Endothelial cell of umbilical vein (primary cell): ENCODE data around the gene PTAFR.

Source experiments
- EZH2 ChIP-seq: IDR thresholded peaks from 2 replicates; pipeline ENCODE4 v1.6.1; 2012; ENCODE audit warnings: borderline replicate concordance, low read depth, mild to moderate bottlenecking, moderate library complexity, low read length, inconsistent platforms; ENCODE audit not compliant: severe bottlenecking
- GATA2 ChIP-seq: IDR thresholded peaks from 2 replicates; pipeline ENCODE4 v1.7.0; 2011; ENCODE audit warnings: low read depth, mild to moderate bottlenecking, moderate library complexity, mixed read lengths, low read length; ENCODE audit not compliant: insufficient read length, insufficient read depth
- MAX ChIP-seq: IDR thresholded peaks from 2 replicates; pipeline ENCODE4 v1.6.1; 2011; ENCODE audit not compliant: insufficient read depth, insufficient read length
- MYC ChIP-seq: IDR thresholded peaks from one replicate; pipeline ENCODE4 v1.6.1; 2011; ENCODE audit warnings: mild to moderate bottlenecking, low read depth, low read length
- POLR2A ChIP-seq: IDR thresholded peaks from 2 replicates; pipeline ENCODE4 v1.6.1; 2012; ENCODE audit warnings: low read depth, mild to moderate bottlenecking, control low read depth, low read length
- POLR2AphosphoS5 ChIP-seq: IDR thresholded peaks from 2 replicates; pipeline ENCODE4 v1.6.1; 2012; ENCODE audit warnings: low read depth, mild to moderate bottlenecking, control low read depth, low read length, moderate library complexity; ENCODE audit not compliant: insufficient read depth
- TF ChIP-seq, protein P1 (sequence below), 2 donors: IDR thresholded peaks; 1 replicate in 1 of 2; 2 replicates in 1 of 2; pipeline ENCODE4 v1.5.1; 2011; ENCODE audit warnings: low read length in 2 of 2, mild to moderate bottlenecking in 2 of 2, moderate library complexity in 2 of 2, control low read depth in 1 of 2, inconsistent platforms in 1 of 2, low read depth in 1 of 2; ENCODE audit not compliant: insufficient read depth in 1 of 2; ENCODE audit errors: extremely low read depth in 1 of 2

- TF ChIP-seq POLR2AphosphoS5 (no peak), POLR2A (no peak), EZH2 (no peak), GATA2 (no peak), MAX (no peak), MYC (no peak)
- TF ChIP-seq, protein P1, sequence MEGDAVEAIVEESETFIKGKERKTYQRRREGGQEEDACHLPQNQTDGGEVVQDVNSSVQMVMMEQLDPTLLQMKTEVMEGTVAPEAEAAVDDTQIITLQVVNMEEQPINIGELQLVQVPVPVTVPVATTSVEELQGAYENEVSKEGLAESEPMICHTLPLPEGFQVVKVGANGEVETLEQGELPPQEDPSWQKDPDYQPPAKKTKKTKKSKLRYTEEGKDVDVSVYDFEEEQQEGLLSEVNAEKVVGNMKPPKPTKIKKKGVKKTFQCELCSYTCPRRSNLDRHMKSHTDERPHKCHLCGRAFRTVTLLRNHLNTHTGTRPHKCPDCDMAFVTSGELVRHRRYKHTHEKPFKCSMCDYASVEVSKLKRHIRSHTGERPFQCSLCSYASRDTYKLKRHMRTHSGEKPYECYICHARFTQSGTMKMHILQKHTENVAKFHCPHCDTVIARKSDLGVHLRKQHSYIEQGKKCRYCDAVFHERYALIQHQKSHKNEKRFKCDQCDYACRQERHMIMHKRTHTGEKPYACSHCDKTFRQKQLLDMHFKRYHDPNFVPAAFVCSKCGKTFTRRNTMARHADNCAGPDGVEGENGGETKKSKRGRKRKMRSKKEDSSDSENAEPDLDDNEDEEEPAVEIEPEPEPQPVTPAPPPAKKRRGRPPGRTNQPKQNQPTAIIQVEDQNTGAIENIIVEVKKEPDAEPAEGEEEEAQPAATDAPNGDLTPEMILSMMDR (IDR thresholded peaks at IDR 0.05; ENCODE audit: extremely low read depth in 1 of 2, insufficient read depth in 1 of 2, low read depth in 1 of 2, low read length in 2 of 2), result no peak
Observed at GRCh38 chr1:28172713-28173150, 3.8 kb downstream of the PTAFR start.
